HCT116 (cell line): ENCODE results near the gene WDR45B. TPM values are rescaled to one million over a fixed set of nuclear protein-coding genes. Genes with fewer than 3 reads are reported as not detected.

ENCODE experiments used
- ATAC-seq: fragments of 200-7000 bp; cut with Tn5 transposase; 2 replicates; pipeline ENCODE4 v1.9.1; 2020; ENCODE audit warnings: mild to moderate bottlenecking, moderate library complexity
- BruUV-seq: library from RNA; stranded (reverse); fragments of 400-500 nt; replicated peaks from 2 replicates; lab custom pipeline; 2021; lab: Mats Ljungman, UMichigan
- CTCF ChIA-PET: fragments of 300-600 bp; sonication (Branson Sonifier 250); formaldehyde crosslinking; loops from one replicate; lab custom pipeline; 2021; ENCODE audit warnings: antibody characterized with exemption; lab: Charles Lee
- POLR2A ChIA-PET: fragments of 300-600, 350-600 bp; sonication (Branson Sonifier 250); formaldehyde crosslinking; loops from one replicate; lab custom pipeline; 2021; ENCODE audit warnings: antibody characterized with exemption; lab: Charles Lee
- RAD21 ChIA-PET, 2 experiments: fragments of 300-600 bp; sonication (Branson Sonifier 250); formaldehyde crosslinking; loops; one replicate each; lab custom pipeline; 2023; ENCODE audit warnings: low total read pairs in 2 of 2; ENCODE audit not compliant: uncharacterized antibody in 2 of 2, unreplicated experiment in 2 of 2, low non-redundant PET in 1 of 2; lab: Charles Lee
- DNase-seq: peaks from one replicate; pipeline ENCODE4 v3.0.0-alpha.2; 2010; ENCODE audit warnings: low read depth, low spot score
- H2AFZ ChIP-seq: fragments of 200-600 bp; shearing (Covaris generic), sonication (generic); 2 replicates; pipeline ENCODE4 v1.6.1; 2017; ENCODE audit warnings: low read depth, mixed run types, mixed read lengths, antibody characterized with exemption, low read length; ENCODE audit not compliant: poor library complexity, severe bottlenecking
- H3K27ac ChIP-seq: 2 replicates; pipeline ENCODE4 v1.5.1; 2012; ENCODE audit warnings: low read depth, low read length
- H3K27me3 ChIP-seq: fragments of 200-600 bp; sonication (generic); 2 replicates; pipeline ENCODE4 v1.6.1; 2016; ENCODE audit warnings: mixed run types, low read length, mixed read lengths; ENCODE audit not compliant: insufficient read depth
- H3K36me3 ChIP-seq, 2 experiments: fragments of 200-500 bp in 1 of 2; fragments of 200-600 bp in 1 of 2; sonication (Bioruptor generic) in 1 of 2; sonication (generic) in 1 of 2; 2 replicates each; pipeline versions ENCODE4 v1.5.1 to v1.6.1; 2014 to 2016; ENCODE audit warnings: low read length in 2 of 2, inconsistent platforms in 1 of 2, mixed read lengths in 1 of 2, mixed run types in 1 of 2; ENCODE audit not compliant: insufficient read depth in 2 of 2, control insufficient read depth in 1 of 2
- H3K4me1 ChIP-seq, 2 experiments: fragments of 200-600 bp in 1 of 2; sonication (generic) in 1 of 2; 2 replicates each; pipeline versions ENCODE4 v1.5.1 to v1.6.1; 2012 to 2017; ENCODE audit warnings: low read length in 2 of 2, inconsistent platforms in 1 of 2, mild to moderate bottlenecking in 1 of 2, mixed read lengths in 1 of 2, mixed run types in 1 of 2, moderate library complexity in 1 of 2; ENCODE audit not compliant: insufficient read depth in 2 of 2, control insufficient read depth in 1 of 2
- H3K4me2 ChIP-seq: fragments of 200-600 bp; sonication (generic); 2 replicates; pipeline ENCODE4 v1.6.1; 2017; ENCODE audit warnings: mixed run types, low read length, mixed read lengths
- H3K4me3 ChIP-seq, 2 experiments: fragments of 200-600 bp in 1 of 2; sonication (generic) in 1 of 2; replicated peaks in 1 of 2; 2 replicates each; pipeline ENCODE4 v1.5.1; 2011 to 2016; ENCODE audit warnings: low read length in 2 of 2, control low read depth in 1 of 2, low read depth in 1 of 2, mild to moderate bottlenecking in 1 of 2, mixed read lengths in 1 of 2, mixed run types in 1 of 2
- H3K79me2 ChIP-seq: fragments of 200-600 bp; sonication (generic); 2 replicates; pipeline ENCODE4 v1.6.1; 2017; ENCODE audit warnings: mild to moderate bottlenecking, mixed run types, low read length, moderate library complexity, mixed read lengths; ENCODE audit not compliant: insufficient read depth
- H3K9ac ChIP-seq: fragments of 200-600 bp; sonication (generic); 2 replicates; pipeline ENCODE4 v1.6.1; 2016; ENCODE audit warnings: low read length, mixed read lengths
- H3K9me2 ChIP-seq: fragments of 200-600 bp; sonication (generic), shearing (Covaris generic); 2 replicates; pipeline ENCODE4 v1.6.1; 2017; ENCODE audit warnings: mixed run types, mild to moderate bottlenecking, moderate library complexity; ENCODE audit not compliant: insufficient read depth
- H3K9me3 ChIP-seq, 2 experiments: fragments of 200-500 bp in 1 of 2; fragments of 200-600 bp in 1 of 2; sonication (Bioruptor generic) in 1 of 2; sonication (generic) in 1 of 2; 2 replicates each; pipeline ENCODE4 v1.6.1; 2014 to 2017; ENCODE audit warnings: low read length in 2 of 2, mixed read lengths in 2 of 2, inconsistent platforms in 1 of 2, low read depth in 1 of 2, mild to moderate bottlenecking in 1 of 2, mixed run types in 1 of 2, moderate library complexity in 1 of 2; ENCODE audit not compliant: control insufficient read depth in 1 of 2, insufficient read depth in 1 of 2
- H4K20me1 ChIP-seq: fragments of 200-600 bp; sonication (generic), shearing (Covaris generic); 2 replicates; pipeline ENCODE4 v1.6.1; 2017; ENCODE audit warnings: mixed run types, mild to moderate bottlenecking, moderate library complexity; ENCODE audit not compliant: insufficient read depth
- CBX3 ChIP-seq: IDR thresholded peaks from 2 replicates; pipeline ENCODE4 v1.6.1; 2012; ENCODE audit warnings: low read depth
- CEBPB ChIP-seq: IDR thresholded peaks from 2 replicates; pipeline ENCODE4 v1.6.1; 2012; ENCODE audit warnings: low read depth
- EGR1 ChIP-seq: IDR thresholded peaks from 2 replicates; pipeline ENCODE4 v1.6.1; 2012; ENCODE audit warnings: low read depth
- EZH2 ChIP-seq: fragments of 200-600 bp; sonication (generic); IDR thresholded peaks from 2 replicates; pipeline ENCODE4 v1.6.1; 2017; ENCODE audit warnings: antibody characterized with exemption, mixed run types
- EZH2phosphoT487 ChIP-seq: fragments of 200-600 bp; IDR thresholded peaks from 2 replicates; pipeline ENCODE4 v1.6.1; 2018; ENCODE audit warnings: antibody characterized with exemption, borderline replicate concordance
- FOSL1 ChIP-seq: IDR thresholded peaks from 2 replicates; pipeline ENCODE4 v1.6.1; 2012; ENCODE audit warnings: low read depth
- POLR2A ChIP-seq: IDR thresholded peaks from 2 replicates; pipeline ENCODE4 v1.7.0; 2011; ENCODE audit warnings: borderline replicate concordance; ENCODE audit not compliant: insufficient read depth, insufficient read length; ENCODE audit errors: extremely low read depth
- POLR2AphosphoS5 ChIP-seq: IDR thresholded peaks from 2 replicates; pipeline ENCODE4 v1.6.1; 2011; ENCODE audit warnings: mild to moderate bottlenecking, low read depth, low read length, moderate library complexity
- REST ChIP-seq: IDR thresholded peaks from 2 replicates; pipeline ENCODE4 v1.6.1; 2012; ENCODE audit warnings: low read depth
- SIN3A ChIP-seq: IDR thresholded peaks from 2 replicates; pipeline ENCODE4 v1.6.1; 2012; ENCODE audit warnings: low read depth
- SP1 ChIP-seq: IDR thresholded peaks from 2 replicates; pipeline ENCODE4 v1.6.1; 2012; ENCODE audit warnings: low read depth
- SRF ChIP-seq: IDR thresholded peaks from 2 replicates; pipeline ENCODE4 v1.6.1; 2012; ENCODE audit warnings: low read depth
- TCF7L2 ChIP-seq: IDR thresholded peaks from 2 replicates; pipeline ENCODE4 v1.7.0; 2011; ENCODE audit warnings: borderline replicate concordance, inconsistent platforms; ENCODE audit not compliant: insufficient read depth, insufficient read length; ENCODE audit errors: extremely low read depth
- ZFX ChIP-seq: fragments of 450-650 bp; IDR thresholded peaks from 2 replicates; pipeline ENCODE4 v1.6.1; 2017
- intact Hi-C: fragments of 100-400 bp; cut with micrococcal nuclease; formaldehyde crosslinking; loops from 2 replicates; pipeline ENCODE4 v1.10.0; 2022
- total RNA-seq: library from RNA; stranded (reverse); gene quantifications from one replicate; pipeline ENCODE4 v1.2.1, GENCODE V29; 2021; ENCODE audit not compliant: unreplicated experiment
- TF ChIP-seq, protein P1 (sequence below): IDR thresholded peaks from 2 replicates; pipeline ENCODE4 v1.6.1; 2011; ENCODE audit warnings: mild to moderate bottlenecking, low read length, moderate library complexity; ENCODE audit not compliant: insufficient replicate concordance; ENCODE audit errors: extremely low read depth
- TF ChIP-seq, protein P2 (sequence below), 3 experiments: fragments of 200-600 bp in 1 of 3; sonication (generic) in 1 of 3; IDR thresholded peaks in 2 of 3; conservative IDR thresholded peaks in 1 of 3; 2 replicates each; pipeline ENCODE4 v1.5.1; 2012 to 2017; ENCODE audit warnings: low read depth in 2 of 3, low read length in 2 of 3, antibody characterized with exemption in 1 of 3, borderline replicate concordance in 1 of 3, control low read depth in 1 of 3, mild to moderate bottlenecking in 1 of 3, mixed read lengths in 1 of 3, mixed run types in 1 of 3, moderate library complexity in 1 of 3; ENCODE audit not compliant: insufficient read depth in 1 of 3

WDR45B gene
- total RNA-seq, 1 experiment from 2014 or later, result 117 TPM

DNA sequence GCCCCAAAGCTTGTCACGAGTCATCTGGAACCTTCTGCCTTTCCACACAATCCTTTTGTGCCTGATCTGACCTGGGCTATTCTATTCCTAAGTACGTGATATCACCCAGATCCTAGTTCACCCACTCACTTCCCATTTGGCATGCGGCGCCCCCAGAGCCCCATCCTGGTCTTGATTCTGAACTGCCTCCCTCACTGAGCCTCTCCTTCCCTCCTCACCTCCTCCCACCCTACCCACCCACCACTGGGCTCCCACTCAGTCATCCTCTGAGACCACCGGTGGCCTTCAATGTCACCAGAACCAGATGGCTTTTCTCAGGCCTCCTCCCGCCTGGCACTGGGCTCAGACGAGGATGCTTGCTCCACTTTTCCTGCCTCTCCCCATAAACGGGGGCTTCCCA, 18.5 kb downstream of the WDR45B start:
- ChIA-PET CTCF (no interaction called here), POLR2A (no interaction called here), RAD21 (no interaction called here)
- TF ChIP-seq TCF7L2, result no peak
- TF ChIP-seq, protein P1, sequence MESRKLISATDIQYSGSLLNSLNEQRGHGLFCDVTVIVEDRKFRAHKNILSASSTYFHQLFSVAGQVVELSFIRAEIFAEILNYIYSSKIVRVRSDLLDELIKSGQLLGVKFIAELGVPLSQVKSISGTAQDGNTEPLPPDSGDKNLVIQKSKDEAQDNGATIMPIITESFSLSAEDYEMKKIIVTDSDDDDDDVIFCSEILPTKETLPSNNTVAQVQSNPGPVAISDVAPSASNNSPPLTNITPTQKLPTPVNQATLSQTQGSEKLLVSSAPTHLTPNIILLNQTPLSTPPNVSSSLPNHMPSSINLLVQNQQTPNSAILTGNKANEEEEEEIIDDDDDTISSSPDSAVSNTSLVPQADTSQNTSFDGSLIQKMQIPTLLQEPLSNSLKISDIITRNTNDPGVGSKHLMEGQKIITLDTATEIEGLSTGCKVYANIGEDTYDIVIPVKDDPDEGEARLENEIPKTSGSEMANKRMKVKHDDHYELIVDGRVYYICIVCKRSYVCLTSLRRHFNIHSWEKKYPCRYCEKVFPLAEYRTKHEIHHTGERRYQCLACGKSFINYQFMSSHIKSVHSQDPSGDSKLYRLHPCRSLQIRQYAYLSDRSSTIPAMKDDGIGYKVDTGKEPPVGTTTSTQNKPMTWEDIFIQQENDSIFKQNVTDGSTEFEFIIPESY, result no peak
- no peak for TF ChIP-seq FOSL1
- TF ChIP-seq SP1, result no peak
- TF ChIP-seq REST, result no peak
- TF ChIP-seq EZH2, result no peak
- TF ChIP-seq, protein P2, sequence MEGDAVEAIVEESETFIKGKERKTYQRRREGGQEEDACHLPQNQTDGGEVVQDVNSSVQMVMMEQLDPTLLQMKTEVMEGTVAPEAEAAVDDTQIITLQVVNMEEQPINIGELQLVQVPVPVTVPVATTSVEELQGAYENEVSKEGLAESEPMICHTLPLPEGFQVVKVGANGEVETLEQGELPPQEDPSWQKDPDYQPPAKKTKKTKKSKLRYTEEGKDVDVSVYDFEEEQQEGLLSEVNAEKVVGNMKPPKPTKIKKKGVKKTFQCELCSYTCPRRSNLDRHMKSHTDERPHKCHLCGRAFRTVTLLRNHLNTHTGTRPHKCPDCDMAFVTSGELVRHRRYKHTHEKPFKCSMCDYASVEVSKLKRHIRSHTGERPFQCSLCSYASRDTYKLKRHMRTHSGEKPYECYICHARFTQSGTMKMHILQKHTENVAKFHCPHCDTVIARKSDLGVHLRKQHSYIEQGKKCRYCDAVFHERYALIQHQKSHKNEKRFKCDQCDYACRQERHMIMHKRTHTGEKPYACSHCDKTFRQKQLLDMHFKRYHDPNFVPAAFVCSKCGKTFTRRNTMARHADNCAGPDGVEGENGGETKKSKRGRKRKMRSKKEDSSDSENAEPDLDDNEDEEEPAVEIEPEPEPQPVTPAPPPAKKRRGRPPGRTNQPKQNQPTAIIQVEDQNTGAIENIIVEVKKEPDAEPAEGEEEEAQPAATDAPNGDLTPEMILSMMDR (IDR thresholded peaks at IDR 0.05 in 2 of 3, conservative IDR thresholded peaks at IDR 0.05 in 1 of 3; ENCODE audit: borderline replicate concordance in 1 of 3, insufficient read depth in 1 of 3, low read depth in 2 of 3, low read length in 2 of 3), result no peak
- no peak for TF ChIP-seq POLR2A
- TF ChIP-seq CEBPB, result no peak
- TF ChIP-seq POLR2AphosphoS5, result no peak
- no peak for TF ChIP-seq SRF
- TF ChIP-seq CBX3, result no peak
- TF ChIP-seq EGR1, result no peak
- TF ChIP-seq SIN3A, result no peak
- no peak for TF ChIP-seq ZFX
- no peak for TF ChIP-seq EZH2phosphoT487
- ATAC-seq, result no peak
- peaks cover 97% of the 10 kb centered on the region for H3K79me2 ChIP-seq
- H3K4me3 ChIP-seq, result no peak overlapping the region
- no peak for DNase-seq
- no peaks in the 10 kb centered on the region for H3K4me1 ChIP-seq
- intact Hi-C loops, result no loop called here
- no peak overlapping the region for H2AFZ ChIP-seq
- H3K36me3 ChIP-seq, result peaks cover 51 to 62% of the 10 kb centered on the region in 2 experiments
- no peaks in the 10 kb centered on the region for H3K27me3 ChIP-seq
- no peaks in the 10 kb centered on the region for H3K9me2 ChIP-seq
- no TSS peak for BruUV-seq
- H3K4me2 ChIP-seq, result no peak overlapping the region
- H3K9ac ChIP-seq, result no peak overlapping the region
- peaks cover 20% of the 10 kb centered on the region for H4K20me1 ChIP-seq
- H3K27ac ChIP-seq, result no peak overlapping the region
- H3K9me3 ChIP-seq, result no peaks in the 10 kb centered on the region
